GM06990 (cell line): Measurements from ENCODE around the gene GNAS.

ENCODE experiments used
- DNase-seq: peaks from one replicate; pipeline ENCODE4 v3.0.0-alpha.2; 2011; ENCODE audit not compliant: insufficient read length; ENCODE audit errors: extremely low read depth
- H3K27me3 ChIP-seq: replicated peaks from 2 replicates; pipeline ENCODE4 v1.6.0; 2011; ENCODE audit warnings: low read length; ENCODE audit not compliant: control insufficient read depth, insufficient read depth
- H3K36me3 ChIP-seq: 2 replicates; pipeline ENCODE4 v1.5.1; 2011; ENCODE audit warnings: low read length; ENCODE audit not compliant: control insufficient read depth, insufficient read depth
- H3K4me3 ChIP-seq: replicated peaks from 2 replicates; pipeline ENCODE4 v1.5.1; 2011; ENCODE audit warnings: low read depth, mild to moderate bottlenecking, control low read depth, low read length
- CTCF ChIP-seq: IDR thresholded peaks from 2 replicates; pipeline ENCODE4 v1.5.1; 2011; ENCODE audit warnings: low read length, control low read depth, mild to moderate bottlenecking, inconsistent platforms; ENCODE audit not compliant: insufficient read depth, poor library complexity, severe bottlenecking

Gene GNAS

GRCh38 chr20:58875541-58876134, 23.1 kb downstream of the GNAS start:
- H3K4me3 ChIP-seq, result no peak overlapping the region

GRCh38 chr20:58876437-58876836, 23.9 kb downstream of the GNAS start:
- Histone ChIP-seq H3K4me3 (no peak overlapping the region), H3K36me3 (no peaks in the 10 kb centered on the region), H3K27me3 (no peaks in the 10 kb centered on the region)
- no peak for DNase-seq
- TF ChIP-seq CTCF, result no peak

More at GRCh38 chr20:58875541-58876134, 23.1 kb downstream of the GNAS start:
- H3K27me3 ChIP-seq, result no peaks in the 10 kb centered on the region
- no peak for DNase-seq
- TF ChIP-seq CTCF, result no peak
- H3K36me3 ChIP-seq, result no peaks in the 10 kb centered on the region

GRCh38 chr20:58877050-58877975, 24.8 kb downstream of the GNAS start:
- H3K4me3 ChIP-seq, result no peak overlapping the region
- no peak for TF ChIP-seq CTCF
- no peak for DNase-seq

GRCh38 chr20:58877976-58878360, 25.5 kb downstream of the GNAS start:
- no peaks in the 10 kb centered on the region for H3K27me3 ChIP-seq
- no peak for DNase-seq
- TF ChIP-seq CTCF, result no peak
- H3K36me3 ChIP-seq, result no peaks in the 10 kb centered on the region
- H3K4me3 ChIP-seq, result no peak overlapping the region

More at GRCh38 chr20:58877050-58877975, 24.8 kb downstream of the GNAS start:
- H3K27me3 ChIP-seq, result no peaks in the 10 kb centered on the region
- H3K36me3 ChIP-seq, result no peaks in the 10 kb centered on the region

- Histone ChIP-seq H3K27me3 (no peaks in the 10 kb centered on the region), H3K36me3 (no peaks in the 10 kb centered on the region), H3K4me3 (no peak overlapping the region)
- no peak for DNase-seq
- no peak for TF ChIP-seq CTCF
Measured at GRCh38 chr20:58878399-58878798, 25.9 kb downstream of the GNAS start.
